Caco-2 (cell line): ENCODE measurements around the gene SKAP1. TPM values are rescaled to one million over a fixed set of nuclear protein-coding genes. Genes with fewer than 3 reads are reported as not detected.

ENCODE experiments used
- BruUV-seq: library from RNA; stranded (reverse); fragments of 400-500 nt; replicated peaks from 2 replicates; lab custom pipeline; 2021; lab: Mats Ljungman, UMichigan
- CTCF ChIA-PET: fragments of 300-600 bp; sonication (Branson Sonifier 250); formaldehyde crosslinking; loops from one replicate; lab custom pipeline; 2022; ENCODE audit warnings: antibody characterized with exemption; lab: Charles Lee
- POLR2A ChIA-PET: fragments of 300-600 bp; sonication (Branson Sonifier 250); formaldehyde crosslinking; loops from one replicate; lab custom pipeline; 2022; ENCODE audit warnings: antibody characterized with exemption; lab: Charles Lee
- DNase-seq, 2 experiments: peaks; one replicate each; pipeline versions ENCODE4 v3.0.0 to v3.0.0-alpha.2; 2020 to 2022
- H3K27me3 ChIP-seq: replicated peaks from 2 replicates; pipeline ENCODE4 v1.6.0; 2011; ENCODE audit warnings: low read length; ENCODE audit not compliant: control insufficient read depth, insufficient read depth
- H3K36me3 ChIP-seq: 2 replicates; pipeline ENCODE4 v1.5.1; 2011; ENCODE audit warnings: low read length; ENCODE audit not compliant: control insufficient read depth, insufficient read depth
- H3K4me1 ChIP-seq: fragments of 250-450 bp; sonication (Bioruptor Pico); 2 replicates; pipeline ENCODE4 v1.5.1; 2020; ENCODE audit warnings: mild to moderate bottlenecking
- H3K4me3 ChIP-seq: 2 replicates; pipeline ENCODE4 v1.5.1; 2011; ENCODE audit warnings: low read depth, mild to moderate bottlenecking, control low read depth, low read length
- H3K9me3 ChIP-seq: fragments of 250-450 bp; sonication (Bioruptor Pico); 2 replicates; pipeline ENCODE4 v1.5.1; 2020; ENCODE audit warnings: mild to moderate bottlenecking, moderate library complexity
- H3K27ac Mint-ChIP-seq: one replicate; pipeline ENCODE4 v1.8.0; 2022; ENCODE audit warnings: mixed read lengths; ENCODE audit not compliant: unreplicated experiment
- H3K27me3 Mint-ChIP-seq: one replicate; pipeline ENCODE4 v1.8.0; 2022; ENCODE audit warnings: mixed read lengths; ENCODE audit not compliant: insufficient read depth, unreplicated experiment
- H3K36me3 Mint-ChIP-seq: one replicate; pipeline ENCODE4 v1.8.0; 2022; ENCODE audit warnings: mild to moderate bottlenecking, mixed read lengths; ENCODE audit not compliant: insufficient read depth, unreplicated experiment
- H3K4me1 Mint-ChIP-seq: one replicate; pipeline ENCODE4 v1.8.0; 2022; ENCODE audit warnings: low read depth, mixed read lengths; ENCODE audit not compliant: unreplicated experiment
- H3K4me3 Mint-ChIP-seq: one replicate; pipeline ENCODE4 v1.8.0; 2022; ENCODE audit warnings: mild to moderate bottlenecking, moderate library complexity, mixed read lengths; ENCODE audit not compliant: unreplicated experiment
- H3K9me3 Mint-ChIP-seq: one replicate; pipeline ENCODE4 v1.8.0; 2022; ENCODE audit warnings: mixed read lengths; ENCODE audit not compliant: unreplicated experiment
- intact Hi-C: fragments of 100-400 bp; cut with micrococcal nuclease; formaldehyde crosslinking; loops from one replicate; pipeline ENCODE4 v1.10.0; 2022; ENCODE audit not compliant: unreplicated experiment
- total RNA-seq: library from RNA; stranded (reverse); gene quantifications from 2 replicates; pipeline ENCODE4 v1.2.3, GENCODE V29; 2022
- TF ChIP-seq, protein P1 (sequence below), 2 experiments: fragments of 200-600 bp in 1 of 2; IDR thresholded peaks; 1 replicate in 1 of 2; 2 replicates in 1 of 2; pipeline versions ENCODE4 v1.5.1 to v1.8.0; 2011 to 2022; ENCODE audit warnings: antibody characterized with exemption in 1 of 2, control low read depth in 1 of 2, inconsistent platforms in 1 of 2, low read depth in 1 of 2, low read length in 1 of 2, mild to moderate bottlenecking in 1 of 2, moderate library complexity in 1 of 2; ENCODE audit not compliant: insufficient read depth in 1 of 2, severe bottlenecking in 1 of 2, unreplicated experiment in 1 of 2

Gene SKAP1
- total RNA-seq, 1 experiment from 2014 or later = 0.70 TPM

GRCh38 chr17:48465884-48466283 is 35.9 kb upstream of the SKAP1 start:
- no peaks in the 10 kb centered on the region for H3K4me1 ChIP-seq
- Mint-ChIP-seq H3K27ac (no peak overlapping the region), H3K36me3 (no peaks in the 10 kb centered on the region), H3K27me3 (peaks cover 17% of the 10 kb centered on the region), H3K4me3 (no peak overlapping the region), H3K4me1 (no peaks in the 10 kb centered on the region), H3K9me3 (no peaks in the 10 kb centered on the region)
- ChIA-PET CTCF (interaction anchor here (0.6 to 1.2 kb wide), 2 partner anchors 9 to 55 kb away, joined by 7 to 9 read pairs; no protein-coding TSS in a partner anchor), POLR2A (no interaction called here)
- H3K9me3 ChIP-seq = no peaks in the 10 kb centered on the region
- no peaks in the 10 kb centered on the region for H3K36me3 ChIP-seq
- no peak for DNase-seq
- H3K4me3 ChIP-seq = no peak overlapping the region
- BruUV-seq = no TSS peak
- no peaks in the 10 kb centered on the region for H3K27me3 ChIP-seq
- TF ChIP-seq, protein P1, sequence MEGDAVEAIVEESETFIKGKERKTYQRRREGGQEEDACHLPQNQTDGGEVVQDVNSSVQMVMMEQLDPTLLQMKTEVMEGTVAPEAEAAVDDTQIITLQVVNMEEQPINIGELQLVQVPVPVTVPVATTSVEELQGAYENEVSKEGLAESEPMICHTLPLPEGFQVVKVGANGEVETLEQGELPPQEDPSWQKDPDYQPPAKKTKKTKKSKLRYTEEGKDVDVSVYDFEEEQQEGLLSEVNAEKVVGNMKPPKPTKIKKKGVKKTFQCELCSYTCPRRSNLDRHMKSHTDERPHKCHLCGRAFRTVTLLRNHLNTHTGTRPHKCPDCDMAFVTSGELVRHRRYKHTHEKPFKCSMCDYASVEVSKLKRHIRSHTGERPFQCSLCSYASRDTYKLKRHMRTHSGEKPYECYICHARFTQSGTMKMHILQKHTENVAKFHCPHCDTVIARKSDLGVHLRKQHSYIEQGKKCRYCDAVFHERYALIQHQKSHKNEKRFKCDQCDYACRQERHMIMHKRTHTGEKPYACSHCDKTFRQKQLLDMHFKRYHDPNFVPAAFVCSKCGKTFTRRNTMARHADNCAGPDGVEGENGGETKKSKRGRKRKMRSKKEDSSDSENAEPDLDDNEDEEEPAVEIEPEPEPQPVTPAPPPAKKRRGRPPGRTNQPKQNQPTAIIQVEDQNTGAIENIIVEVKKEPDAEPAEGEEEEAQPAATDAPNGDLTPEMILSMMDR (IDR thresholded peaks at IDR 0.05; ENCODE audit: insufficient read depth in 1 of 2, low read depth in 1 of 2, low read length in 1 of 2, severe bottlenecking in 1 of 2, unreplicated experiment in 1 of 2) = no peak
- intact Hi-C loops = no loop called here

DNA sequence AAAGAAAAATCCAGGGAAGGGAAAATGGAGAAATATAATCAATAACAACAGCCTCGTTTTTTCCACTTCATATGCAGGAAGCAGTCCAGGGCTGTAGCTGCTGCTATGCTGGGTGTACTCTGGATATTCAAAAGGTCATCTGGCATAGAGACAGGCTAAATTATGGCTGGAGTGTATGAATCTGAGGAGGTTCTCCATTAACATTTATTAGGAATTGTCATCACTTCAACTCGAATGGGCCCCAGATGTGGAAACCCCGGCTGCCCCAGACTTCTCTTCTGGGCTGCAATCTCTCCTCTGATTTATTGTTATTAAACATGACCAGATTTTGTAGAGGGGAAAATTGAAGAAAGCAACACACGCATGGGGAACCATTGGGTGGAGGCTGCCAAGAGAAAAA is 33.5 kb upstream of the SKAP1 start:
- Histone ChIP-seq H3K27me3 (no peaks in the 10 kb centered on the region; the same call in 1 of the 2 replicates), H3K36me3 (no peaks in the 10 kb centered on the region), H3K4me3 (no peak overlapping the region), H3K4me1 (no peaks in the 10 kb centered on the region), H3K9me3 (no peaks in the 10 kb centered on the region)
- POLR2A ChIA-PET = no interaction called here
- Mint-ChIP-seq H3K9me3 (no peaks in the 10 kb centered on the region), H3K27ac (no peak overlapping the region), H3K36me3 (no peaks in the 10 kb centered on the region), H3K4me1 (no peaks in the 10 kb centered on the region), H3K27me3 (peaks cover 18% of the 10 kb centered on the region), H3K4me3 (no peak overlapping the region)
- intact Hi-C loops = no loop called here
- CTCF ChIA-PET = no interaction called here
- BruUV-seq = no TSS peak
- no peak for DNase-seq
- TF ChIP-seq, protein P1 (IDR thresholded peaks at IDR 0.05; ENCODE audit: insufficient read depth in 1 of 2, low read depth in 1 of 2, low read length in 1 of 2, severe bottlenecking in 1 of 2, unreplicated experiment in 1 of 2) = no peak

DNA sequence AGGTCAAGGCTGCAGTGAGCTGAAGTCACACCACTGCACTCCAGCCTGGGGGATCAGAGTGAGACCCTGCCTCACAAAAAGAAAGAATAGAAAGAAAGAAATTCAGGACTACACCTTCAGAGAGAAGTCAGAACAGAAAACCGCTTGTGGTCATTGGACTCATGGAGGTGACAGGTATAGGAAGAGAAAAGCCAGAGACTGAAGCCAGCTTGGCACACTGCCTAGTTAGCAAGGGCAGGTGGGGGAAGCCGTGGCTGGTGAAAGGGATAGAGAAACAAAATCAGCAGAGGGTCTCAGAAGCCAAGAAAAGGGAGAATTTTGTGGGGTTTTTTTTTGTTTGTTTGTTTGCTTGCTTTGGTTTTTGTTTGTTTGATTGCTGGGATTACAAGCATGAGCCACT is 32.9 kb upstream of the SKAP1 start:
- TF ChIP-seq, protein P1 (IDR thresholded peaks at IDR 0.05; ENCODE audit: insufficient read depth in 1 of 2, low read depth in 1 of 2, low read length in 1 of 2, severe bottlenecking in 1 of 2, unreplicated experiment in 1 of 2) = no peak
- Histone ChIP-seq H3K4me3 (no peak overlapping the region), H3K27me3 (no peaks in the 10 kb centered on the region; the same call in 1 of the 2 replicates), H3K36me3 (no peaks in the 10 kb centered on the region), H3K9me3 (no peaks in the 10 kb centered on the region), H3K4me1 (no peaks in the 10 kb centered on the region)
- BruUV-seq = no TSS peak
- DNase-seq = no peak
- Mint-ChIP-seq H3K27ac (no peak overlapping the region), H3K4me1 (no peaks in the 10 kb centered on the region), H3K27me3 (peaks cover 18% of the 10 kb centered on the region), H3K9me3 (no peaks in the 10 kb centered on the region), H3K36me3 (no peaks in the 10 kb centered on the region), H3K4me3 (no peak overlapping the region)
- intact Hi-C loops = no loop called here
- POLR2A ChIA-PET = interaction anchor here (0.5 kb wide), 1 partner anchor 11 kb away, joined by 3 read pairs; no protein-coding TSS in a partner anchor
- CTCF ChIA-PET = interaction anchor here (1.2 kb wide), 1 partner anchor 170 kb away, joined by 3 read pairs; no protein-coding TSS in a partner anchor
